Raji (cell line): ENCODE results near the gene GSK3A.

Experiments
- POLR2A ChIP-seq: IDR thresholded peaks from 2 replicates; pipeline ENCODE4 v1.6.1; 2011; ENCODE audit warnings: low read depth, low read length, control low read depth; ENCODE audit not compliant: insufficient read depth

GSK3A gene

DNA sequence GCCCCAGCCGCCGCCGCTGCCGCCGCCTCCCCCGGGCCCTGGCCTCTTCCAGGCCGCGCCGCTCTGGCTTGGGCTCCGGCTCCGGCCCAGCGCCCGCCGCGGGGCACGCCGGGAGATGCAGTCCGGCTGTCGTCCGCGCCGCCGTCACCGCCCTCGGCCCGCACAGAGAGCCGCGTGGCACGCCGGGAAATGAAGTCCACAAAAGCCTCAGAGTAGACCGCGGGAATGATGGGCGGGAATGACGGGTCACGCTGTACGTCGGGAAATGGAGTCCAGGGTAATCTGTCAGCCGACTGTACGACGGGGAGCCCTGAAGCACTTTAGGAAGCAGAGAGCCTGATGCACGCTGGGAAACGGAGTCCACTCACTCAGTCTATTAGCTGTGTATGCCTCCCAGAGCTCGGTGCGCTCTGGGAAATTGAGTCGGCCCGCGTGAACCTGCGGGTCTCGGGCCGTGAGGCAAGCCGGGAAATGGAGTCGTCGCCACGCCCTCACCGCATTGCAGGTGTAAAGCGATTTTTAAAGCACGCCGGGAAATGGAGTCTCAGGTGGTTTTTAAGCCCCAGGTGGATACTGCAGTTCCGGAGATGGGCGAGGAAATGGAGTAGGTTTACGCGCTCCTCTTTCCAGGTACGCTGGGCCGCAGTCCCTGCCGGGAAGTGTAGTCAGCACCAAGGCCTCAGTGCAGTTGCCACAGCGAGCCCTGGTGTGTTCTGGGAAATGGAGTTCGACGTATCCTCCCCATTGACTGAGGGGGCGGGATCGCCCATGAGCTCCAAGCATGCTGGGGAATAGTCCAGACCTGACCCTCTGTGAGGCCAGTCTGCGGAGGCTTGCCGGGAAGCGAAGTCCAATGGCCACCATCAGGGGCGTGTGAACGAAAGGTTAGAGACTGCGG lies at the start of gene GSK3A:
Gene GSK3A (minus strand): TSS at position 91 of the 898 bp plus-strand sequence. CDS start 137 bp downstream, outside the sequence.
- peak; percentile 91 for TF ChIP-seq POLR2A

GRCh38 chr19:42291435-42291810 lies 49.0 kb upstream of the GSK3A start:
- TF ChIP-seq POLR2A = no peak

- no peak for TF ChIP-seq POLR2A
Measured at GRCh38 chr19:42290523-42291434, 48.4 kb upstream of the GSK3A start.

GRCh38 chr19:42290136-42290522 lies 47.7 kb upstream of the GSK3A start:
- TF ChIP-seq POLR2A = no peak

DNA sequence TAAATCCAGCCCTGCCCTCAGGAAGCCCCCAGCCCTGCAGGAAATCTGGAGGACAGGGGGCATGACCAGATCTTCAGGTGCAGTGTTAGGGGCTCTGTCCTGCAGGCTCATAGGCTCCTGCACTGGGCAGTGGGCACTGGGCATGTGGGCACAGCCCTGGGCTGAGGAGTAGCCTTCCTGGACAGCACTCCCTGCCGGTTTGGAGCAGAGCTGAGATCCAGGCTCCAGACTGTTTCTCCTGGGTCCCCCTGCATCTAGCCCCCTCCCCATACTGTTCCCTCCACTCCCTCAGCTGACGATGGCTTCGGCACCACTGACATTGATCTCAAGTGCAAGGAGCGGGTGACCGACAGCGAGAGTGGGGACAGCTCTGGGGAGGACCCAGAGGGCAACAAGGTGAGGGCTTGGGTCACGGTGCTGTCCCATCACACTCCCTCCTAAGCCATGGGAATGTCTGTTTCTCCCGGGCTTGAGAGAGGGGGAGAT lies 47.2 kb upstream of the GSK3A start:
- no peak for TF ChIP-seq POLR2A

DNA sequence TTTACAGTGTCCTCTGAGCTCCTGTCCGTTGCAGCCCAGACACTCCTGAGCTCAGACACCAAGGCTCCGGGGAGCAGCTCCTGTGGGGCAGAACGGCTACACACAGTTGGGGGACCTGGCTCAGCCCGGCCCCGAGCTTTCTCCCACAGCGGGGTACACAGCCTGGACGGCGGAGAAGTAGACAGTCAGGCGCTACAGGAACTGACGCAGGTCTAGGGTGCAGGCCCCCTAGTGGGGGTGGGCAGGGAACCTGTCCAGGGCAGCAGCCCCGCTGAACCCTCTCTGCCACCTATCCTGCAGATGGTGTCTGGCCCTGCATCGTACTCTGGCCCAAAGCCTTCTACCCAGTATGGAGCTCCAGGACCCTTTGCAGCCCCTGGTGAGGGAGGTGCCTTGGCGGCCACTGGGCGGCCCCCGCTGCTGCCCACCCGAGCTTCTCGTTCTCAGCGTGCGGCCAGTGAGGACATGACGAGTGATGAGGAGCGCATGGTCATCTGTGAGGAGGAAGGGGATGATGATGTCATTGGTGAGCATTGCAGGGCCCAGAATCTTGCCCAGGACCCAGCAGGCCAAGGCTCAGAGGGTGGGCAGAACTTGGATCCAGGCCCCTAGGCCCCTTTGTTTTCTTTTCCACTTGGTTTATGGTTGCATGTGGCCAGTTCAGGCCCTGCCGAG lies 46.6 kb upstream of the GSK3A start:
- no peak for TF ChIP-seq POLR2A

DNA sequence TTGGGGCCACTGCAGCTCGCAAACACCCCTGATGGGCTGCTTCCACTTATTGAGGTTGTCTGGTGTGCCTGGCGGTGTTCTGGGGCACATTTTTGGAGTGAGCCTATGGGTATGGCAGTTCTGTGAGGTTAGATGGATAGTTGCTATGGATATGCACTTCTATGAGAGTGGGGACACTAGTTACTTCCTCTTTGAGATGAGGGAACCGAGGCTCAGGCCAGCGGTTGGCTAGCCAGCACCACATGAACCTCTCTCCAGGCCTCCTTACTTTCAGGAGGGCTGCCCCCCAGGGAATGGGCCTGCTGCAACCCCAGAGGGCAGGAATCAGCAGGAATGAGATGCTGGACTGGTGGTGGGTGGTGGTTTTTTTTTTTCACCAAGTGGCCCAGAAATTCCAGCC lies 46.0 kb upstream of the GSK3A start:
- no peak for TF ChIP-seq POLR2A

- TF ChIP-seq POLR2A = no peak
Measured at GRCh38 chr19:42287827-42288107, 45.4 kb upstream of the GSK3A start.

- TF ChIP-seq POLR2A = no peak
Measured at GRCh38 chr19:42287017-42287826, 44.8 kb upstream of the GSK3A start.

DNA sequence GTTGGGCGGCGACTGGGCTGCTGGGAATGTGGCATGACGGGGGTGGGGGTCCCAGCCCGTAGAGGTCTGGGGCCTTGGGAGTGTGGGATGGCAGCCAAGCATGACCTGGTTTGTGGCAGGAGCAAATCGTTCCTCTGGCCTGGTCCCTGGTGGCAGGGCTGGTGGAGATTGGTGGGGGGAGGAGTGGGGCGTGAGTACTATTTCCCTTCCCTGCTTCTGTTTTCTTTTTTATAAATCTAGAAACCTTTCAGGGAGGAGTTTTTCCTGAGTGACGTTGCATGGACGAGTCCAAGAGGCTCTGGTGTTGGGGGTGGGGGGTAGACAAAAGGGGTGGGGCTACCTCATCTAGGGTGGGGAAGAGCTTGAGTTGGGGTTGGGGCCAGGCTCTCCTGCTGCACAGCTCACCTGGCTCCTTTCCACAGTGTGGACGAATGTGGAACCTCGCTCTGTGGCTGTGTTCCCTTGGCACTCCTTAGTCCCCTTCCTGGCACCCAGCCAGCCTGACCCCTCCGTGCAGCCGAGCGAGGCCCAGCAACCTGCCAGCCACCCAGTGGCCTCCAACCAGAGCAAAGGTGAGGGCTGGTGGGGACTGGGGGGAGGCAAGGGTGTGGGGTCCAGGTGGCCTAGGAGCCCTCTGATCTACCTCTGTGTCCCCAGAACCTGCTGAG lies 44.1 kb upstream of the GSK3A start:
- no peak for TF ChIP-seq POLR2A

GRCh38 chr19:42285988-42286348 lies 43.6 kb upstream of the GSK3A start:
- no peak for TF ChIP-seq POLR2A

DNA sequence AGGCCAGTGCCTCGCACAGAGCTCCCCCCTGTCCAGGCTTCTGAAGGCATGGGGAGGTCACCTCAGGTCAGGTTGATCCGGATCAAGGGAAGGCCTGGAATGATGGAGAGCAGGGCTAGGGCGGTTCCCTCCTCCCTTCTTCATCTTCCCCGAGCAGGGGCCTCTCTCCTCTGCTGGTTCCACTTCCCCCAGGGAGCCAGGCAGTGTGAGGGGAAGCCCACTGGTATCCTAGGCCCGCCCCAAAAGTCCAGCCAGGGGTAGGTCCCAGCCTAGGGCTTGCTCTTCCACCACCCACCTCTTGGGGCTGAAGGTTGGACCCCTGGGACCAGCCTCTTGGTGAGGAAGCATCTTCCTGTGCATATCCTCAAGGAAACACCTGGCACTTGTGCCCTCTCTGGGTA lies 43.1 kb upstream of the GSK3A start:
- TF ChIP-seq POLR2A = no peak

DNA sequence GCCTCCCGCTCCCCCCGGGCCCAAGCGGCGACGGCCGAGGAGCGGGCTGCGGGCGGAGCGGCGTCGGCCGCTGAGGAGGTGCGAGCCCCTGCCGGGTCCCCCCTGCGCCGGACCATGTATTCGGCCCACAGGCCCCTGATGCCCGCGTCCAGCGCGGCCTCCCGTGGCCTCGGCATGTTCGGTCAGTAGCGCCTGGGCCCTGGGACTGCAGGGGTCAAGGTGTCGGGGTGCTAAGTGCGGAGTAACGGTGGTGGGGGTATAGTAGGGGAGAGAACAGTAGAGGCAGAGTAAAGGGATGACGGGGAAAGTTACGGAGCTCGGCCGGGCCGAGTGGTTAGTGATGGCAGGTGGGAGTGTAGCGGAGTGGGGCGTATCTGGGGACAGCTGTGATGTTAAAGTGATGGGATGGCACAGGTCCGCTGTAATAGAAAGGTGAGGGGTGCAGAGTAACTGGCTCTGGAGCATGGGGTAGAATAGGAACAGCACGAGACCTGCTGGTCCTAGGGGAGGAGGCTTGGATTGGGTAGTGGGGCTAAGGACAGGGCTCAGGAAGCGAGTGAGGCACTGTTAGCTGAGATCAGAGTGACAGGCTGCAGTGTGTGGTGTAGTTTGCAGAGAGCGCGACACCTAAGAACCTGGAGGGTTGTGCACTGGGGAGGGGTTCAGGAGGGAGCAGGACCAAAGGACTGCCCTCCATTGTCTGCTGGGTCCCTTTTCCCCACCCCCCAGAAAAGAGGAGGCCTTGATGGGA lies 42.4 kb upstream of the GSK3A start:
- 0 out of 2 replicates have a peak, but pooled peaks have one; percentile 15 for TF ChIP-seq POLR2A
